HCT116 (cell line): Measurements from ENCODE around the gene PLCH2. TPM values are rescaled to one million over a fixed set of nuclear protein-coding genes. Genes with fewer than 3 reads are reported as not detected.

Source experiments
- ATAC-seq: fragments of 200-7000 bp; cut with Tn5 transposase; 2 replicates; pipeline ENCODE4 v1.9.1; 2020; ENCODE audit warnings: mild to moderate bottlenecking, moderate library complexity
- BruUV-seq: library from RNA; stranded (reverse); fragments of 400-500 nt; replicated peaks from 2 replicates; lab custom pipeline; 2021; lab: Mats Ljungman, UMichigan
- CTCF ChIA-PET: fragments of 300-600 bp; sonication (Branson Sonifier 250); formaldehyde crosslinking; loops from one replicate; lab custom pipeline; 2021; ENCODE audit warnings: antibody characterized with exemption; lab: Charles Lee
- POLR2A ChIA-PET: fragments of 300-600, 350-600 bp; sonication (Branson Sonifier 250); formaldehyde crosslinking; loops from one replicate; lab custom pipeline; 2021; ENCODE audit warnings: antibody characterized with exemption; lab: Charles Lee
- RAD21 ChIA-PET, 2 experiments: fragments of 300-600 bp; sonication (Branson Sonifier 250); formaldehyde crosslinking; loops; one replicate each; lab custom pipeline; 2023; ENCODE audit warnings: low total read pairs in 2 of 2; ENCODE audit not compliant: uncharacterized antibody in 2 of 2, unreplicated experiment in 2 of 2, low non-redundant PET in 1 of 2; lab: Charles Lee
- DNase-seq: peaks from one replicate; pipeline ENCODE4 v3.0.0-alpha.2; 2010; ENCODE audit warnings: low read depth, low spot score
- H2AFZ ChIP-seq: fragments of 200-600 bp; shearing (Covaris generic), sonication (generic); 2 replicates; pipeline ENCODE4 v1.6.1; 2017; ENCODE audit warnings: low read depth, mixed run types, mixed read lengths, antibody characterized with exemption, low read length; ENCODE audit not compliant: poor library complexity, severe bottlenecking
- H3K27ac ChIP-seq: 2 replicates; pipeline ENCODE4 v1.5.1; 2012; ENCODE audit warnings: low read depth, low read length
- H3K27me3 ChIP-seq: fragments of 200-600 bp; sonication (generic); 2 replicates; pipeline ENCODE4 v1.6.1; 2016; ENCODE audit warnings: mixed run types, low read length, mixed read lengths; ENCODE audit not compliant: insufficient read depth
- H3K36me3 ChIP-seq, 2 experiments: fragments of 200-500 bp in 1 of 2; fragments of 200-600 bp in 1 of 2; sonication (Bioruptor generic) in 1 of 2; sonication (generic) in 1 of 2; 2 replicates each; pipeline versions ENCODE4 v1.5.1 to v1.6.1; 2014 to 2016; ENCODE audit warnings: low read length in 2 of 2, inconsistent platforms in 1 of 2, mixed read lengths in 1 of 2, mixed run types in 1 of 2; ENCODE audit not compliant: insufficient read depth in 2 of 2, control insufficient read depth in 1 of 2
- H3K4me1 ChIP-seq, 2 experiments: fragments of 200-600 bp in 1 of 2; sonication (generic) in 1 of 2; 2 replicates each; pipeline versions ENCODE4 v1.5.1 to v1.6.1; 2012 to 2017; ENCODE audit warnings: low read length in 2 of 2, inconsistent platforms in 1 of 2, mild to moderate bottlenecking in 1 of 2, mixed read lengths in 1 of 2, mixed run types in 1 of 2, moderate library complexity in 1 of 2; ENCODE audit not compliant: insufficient read depth in 2 of 2, control insufficient read depth in 1 of 2
- H3K4me2 ChIP-seq: fragments of 200-600 bp; sonication (generic); 2 replicates; pipeline ENCODE4 v1.6.1; 2017; ENCODE audit warnings: mixed run types, low read length, mixed read lengths
- H3K4me3 ChIP-seq, 2 experiments: fragments of 200-600 bp in 1 of 2; sonication (generic) in 1 of 2; replicated peaks in 1 of 2; 2 replicates each; pipeline ENCODE4 v1.5.1; 2011 to 2016; ENCODE audit warnings: low read length in 2 of 2, control low read depth in 1 of 2, low read depth in 1 of 2, mild to moderate bottlenecking in 1 of 2, mixed read lengths in 1 of 2, mixed run types in 1 of 2
- H3K79me2 ChIP-seq: fragments of 200-600 bp; sonication (generic); 2 replicates; pipeline ENCODE4 v1.6.1; 2017; ENCODE audit warnings: mild to moderate bottlenecking, mixed run types, low read length, moderate library complexity, mixed read lengths; ENCODE audit not compliant: insufficient read depth
- H3K9ac ChIP-seq: fragments of 200-600 bp; sonication (generic); 2 replicates; pipeline ENCODE4 v1.6.1; 2016; ENCODE audit warnings: low read length, mixed read lengths
- H3K9me2 ChIP-seq: fragments of 200-600 bp; sonication (generic), shearing (Covaris generic); 2 replicates; pipeline ENCODE4 v1.6.1; 2017; ENCODE audit warnings: mixed run types, mild to moderate bottlenecking, moderate library complexity; ENCODE audit not compliant: insufficient read depth
- H3K9me3 ChIP-seq, 2 experiments: fragments of 200-500 bp in 1 of 2; fragments of 200-600 bp in 1 of 2; sonication (Bioruptor generic) in 1 of 2; sonication (generic) in 1 of 2; 2 replicates each; pipeline ENCODE4 v1.6.1; 2014 to 2017; ENCODE audit warnings: low read length in 2 of 2, mixed read lengths in 2 of 2, inconsistent platforms in 1 of 2, low read depth in 1 of 2, mild to moderate bottlenecking in 1 of 2, mixed run types in 1 of 2, moderate library complexity in 1 of 2; ENCODE audit not compliant: control insufficient read depth in 1 of 2, insufficient read depth in 1 of 2
- H4K20me1 ChIP-seq: fragments of 200-600 bp; sonication (generic), shearing (Covaris generic); 2 replicates; pipeline ENCODE4 v1.6.1; 2017; ENCODE audit warnings: mixed run types, mild to moderate bottlenecking, moderate library complexity; ENCODE audit not compliant: insufficient read depth
- CTCF ChIP-seq, 3 experiments: fragments of 200-600 bp in 1 of 3; sonication (generic) in 1 of 3; IDR thresholded peaks in 2 of 3; conservative IDR thresholded peaks in 1 of 3; 2 replicates each; pipeline ENCODE4 v1.5.1; 2012 to 2017; ENCODE audit warnings: low read depth in 2 of 3, low read length in 2 of 3, antibody characterized with exemption in 1 of 3, borderline replicate concordance in 1 of 3, control low read depth in 1 of 3, mild to moderate bottlenecking in 1 of 3, mixed read lengths in 1 of 3, mixed run types in 1 of 3, moderate library complexity in 1 of 3; ENCODE audit not compliant: insufficient read depth in 1 of 3
- ELF1 ChIP-seq: IDR thresholded peaks from 2 replicates; pipeline ENCODE4 v1.6.1; 2012; ENCODE audit warnings: low read depth, borderline replicate concordance
- EZH2phosphoT487 ChIP-seq: fragments of 200-600 bp; IDR thresholded peaks from 2 replicates; pipeline ENCODE4 v1.6.1; 2018; ENCODE audit warnings: antibody characterized with exemption, borderline replicate concordance
- FOSL1 ChIP-seq: IDR thresholded peaks from 2 replicates; pipeline ENCODE4 v1.6.1; 2012; ENCODE audit warnings: low read depth
- JUND ChIP-seq: IDR thresholded peaks from 2 replicates; pipeline ENCODE4 v1.6.1; 2012
- POLR2A ChIP-seq: IDR thresholded peaks from 2 replicates; pipeline ENCODE4 v1.7.0; 2011; ENCODE audit warnings: borderline replicate concordance; ENCODE audit not compliant: insufficient read depth, insufficient read length; ENCODE audit errors: extremely low read depth
- POLR2AphosphoS5 ChIP-seq: IDR thresholded peaks from 2 replicates; pipeline ENCODE4 v1.6.1; 2011; ENCODE audit warnings: mild to moderate bottlenecking, low read depth, low read length, moderate library complexity
- RAD21 ChIP-seq: IDR thresholded peaks from 2 replicates; pipeline ENCODE4 v1.6.1; 2012; ENCODE audit warnings: low read depth, mild to moderate bottlenecking
- REST ChIP-seq: IDR thresholded peaks from 2 replicates; pipeline ENCODE4 v1.6.1; 2012; ENCODE audit warnings: low read depth
- SIN3A ChIP-seq: IDR thresholded peaks from 2 replicates; pipeline ENCODE4 v1.6.1; 2012; ENCODE audit warnings: low read depth
- SP1 ChIP-seq: IDR thresholded peaks from 2 replicates; pipeline ENCODE4 v1.6.1; 2012; ENCODE audit warnings: low read depth
- ZBTB33 ChIP-seq: IDR thresholded peaks from 2 replicates; pipeline ENCODE4 v1.6.1; 2011; ENCODE audit warnings: mild to moderate bottlenecking, low read length, moderate library complexity; ENCODE audit not compliant: insufficient replicate concordance; ENCODE audit errors: extremely low read depth
- ZFX ChIP-seq: fragments of 450-650 bp; IDR thresholded peaks from 2 replicates; pipeline ENCODE4 v1.6.1; 2017
- ZNF274 ChIP-seq: fragments of 200-500 bp; sonication (Bioruptor generic); IDR thresholded peaks from 2 replicates; pipeline ENCODE4 v1.6.1; 2014; ENCODE audit warnings: mild to moderate bottlenecking, low read depth, low read length, inconsistent platforms
- intact Hi-C: fragments of 100-400 bp; cut with micrococcal nuclease; formaldehyde crosslinking; loops from 2 replicates; pipeline ENCODE4 v1.10.0; 2022
- total RNA-seq: library from RNA; stranded (reverse); gene quantifications from one replicate; pipeline ENCODE4 v1.2.1, GENCODE V29; 2021; ENCODE audit not compliant: unreplicated experiment
- TF ChIP-seq, protein P1 (sequence below): IDR thresholded peaks from 2 replicates; pipeline ENCODE4 v1.6.1; 2012
- TF ChIP-seq, protein P2 (sequence below): IDR thresholded peaks from 2 replicates; pipeline ENCODE4 v1.6.1; 2012

The PLCH2 gene
- total RNA-seq, 1 experiment from 2014 or later: 2.0 TPM

- BruUV-seq: no TSS peak
- Histone ChIP-seq H3K4me3 (no peak overlapping the region), H3K36me3 (no peaks in the 10 kb centered on the region), H3K9me3 (no peaks in the 10 kb centered on the region), H3K9ac (no peak overlapping the region), H3K4me1 (peaks cover 0 to 17% of the 10 kb centered on the region in 2 experiments; a peak in 2 of 4 replicates), H3K27ac (no peak overlapping the region), H3K79me2 (no peaks in the 10 kb centered on the region), H2AFZ (no peak overlapping the region), H4K20me1 (no peaks in the 10 kb centered on the region), H3K9me2 (no peaks in the 10 kb centered on the region), H3K27me3 (no peaks in the 10 kb centered on the region), H3K4me2 (no peak overlapping the region)
- DNase-seq: no peak
- ChIA-PET POLR2A (no interaction called here), RAD21 (no interaction called here), CTCF (no interaction called here)
- no peak for ATAC-seq
- TF ChIP-seq POLR2AphosphoS5 (no peak), EZH2phosphoT487 (no peak), ZBTB33 (no peak), SP1 (no peak), FOSL1 (no peak), ELF1 (no peak), CTCF (IDR thresholded peaks at IDR 0.05 in 2 of 3, conservative IDR thresholded peaks at IDR 0.05 in 1 of 3; ENCODE audit: borderline replicate concordance in 1 of 3, insufficient read depth in 1 of 3, low read depth in 2 of 3, low read length in 2 of 3) (no peak), RAD21 (no peak), ZNF274 (no peak), POLR2A (no peak), SIN3A (no peak), REST (no peak), JUND (no peak), ZFX (no peak)
- TF ChIP-seq, protein P1, sequence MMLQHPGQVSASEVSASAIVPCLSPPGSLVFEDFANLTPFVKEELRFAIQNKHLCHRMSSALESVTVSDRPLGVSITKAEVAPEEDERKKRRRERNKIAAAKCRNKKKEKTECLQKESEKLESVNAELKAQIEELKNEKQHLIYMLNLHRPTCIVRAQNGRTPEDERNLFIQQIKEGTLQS: no peak
- TF ChIP-seq, protein P2, sequence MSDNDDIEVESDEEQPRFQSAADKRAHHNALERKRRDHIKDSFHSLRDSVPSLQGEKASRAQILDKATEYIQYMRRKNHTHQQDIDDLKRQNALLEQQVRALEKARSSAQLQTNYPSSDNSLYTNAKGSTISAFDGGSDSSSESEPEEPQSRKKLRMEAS: no peak
- intact Hi-C loops: no loop called here
Measured at GRCh38 chr1:2448098-2448445, 28.0 kb upstream of the PLCH2 start.
